ENCODE results near the gene SKOR2.

SKOR2 gene

DNA sequence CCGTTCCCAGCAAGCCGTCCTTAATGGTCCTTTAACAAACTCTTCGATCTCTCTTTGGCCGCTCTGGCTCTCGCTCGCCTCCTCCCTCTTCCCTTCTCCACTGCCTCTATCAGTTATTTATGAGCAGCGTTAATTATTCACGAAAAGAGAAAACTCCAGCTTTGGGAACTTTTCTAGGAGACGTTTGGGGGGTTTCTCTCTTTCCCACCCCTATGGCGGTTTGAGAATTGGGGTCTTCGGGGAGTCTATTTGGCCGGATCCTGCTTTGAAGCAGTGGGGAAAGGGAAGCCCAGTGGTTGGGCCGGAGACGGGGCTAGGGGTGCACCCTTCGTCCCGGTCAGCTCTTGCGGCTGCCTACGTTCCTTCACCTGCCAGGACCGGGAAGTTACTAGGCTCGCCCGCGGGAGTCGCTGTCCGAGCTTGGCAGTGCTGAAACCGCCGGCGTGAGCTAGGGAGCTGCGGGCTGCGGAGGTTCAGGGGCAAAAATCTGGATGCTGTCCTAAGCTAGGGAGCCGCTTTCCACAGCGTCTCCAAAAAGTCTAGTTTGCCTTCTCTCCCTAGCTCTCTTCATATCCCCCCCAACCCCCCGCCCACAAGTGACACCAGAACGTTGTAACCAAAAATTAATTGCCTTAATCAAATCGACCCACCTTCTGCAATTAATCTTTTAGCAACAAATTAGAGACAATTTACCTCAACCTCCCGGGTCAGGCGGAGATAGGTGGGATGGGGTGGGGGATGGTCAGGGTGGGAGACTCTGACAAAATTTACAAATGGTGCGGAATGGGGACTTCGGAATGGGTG lies 8.9 kb upstream of the SKOR2 start:
- DNase-seq: no peak

GRCh38 chr18:47254341-47254939 lies 3.0 kb upstream of the SKOR2 start:
- no peak for DNase-seq

- DNase-seq: no peak
Observed at GRCh38 chr18:47253101-47253654, 1.7 kb upstream of the SKOR2 start.

GRCh38 chr18:47250391-47251046 lies 941 bp downstream of the SKOR2 start:
- DNase-seq: no peak

DNA sequence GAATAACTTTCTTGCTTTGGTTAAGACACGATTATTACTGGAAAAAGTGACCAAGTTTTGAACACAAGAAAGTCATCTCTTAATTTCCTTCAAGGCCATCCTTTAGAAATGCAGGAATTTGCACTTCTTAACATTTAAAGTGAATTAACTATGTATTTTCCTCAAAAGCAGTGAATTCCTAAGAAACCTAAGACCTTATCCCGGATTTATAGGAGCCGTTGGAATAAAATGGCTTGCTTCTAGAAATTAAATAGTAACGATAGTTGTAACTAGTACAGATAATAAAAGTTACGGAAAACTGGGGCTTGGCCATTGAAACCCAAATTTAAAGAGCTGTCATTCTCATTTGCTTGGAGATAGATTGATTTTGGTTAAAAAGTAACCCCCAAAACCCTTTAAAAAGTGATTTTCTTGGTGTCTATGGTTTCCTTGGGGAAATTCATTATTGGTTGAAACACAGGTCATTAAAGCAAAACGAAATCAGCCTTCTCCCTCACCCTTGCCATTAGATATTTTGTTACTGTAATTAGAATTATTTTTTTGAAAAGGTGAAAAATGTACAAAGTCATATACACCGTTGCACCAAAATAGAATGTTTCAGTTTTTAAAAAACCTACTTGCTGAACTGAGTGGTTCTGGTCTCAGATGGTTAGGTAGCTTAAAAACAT lies 2.0 kb downstream of the SKOR2 start:
- no peak for DNase-seq

DNA sequence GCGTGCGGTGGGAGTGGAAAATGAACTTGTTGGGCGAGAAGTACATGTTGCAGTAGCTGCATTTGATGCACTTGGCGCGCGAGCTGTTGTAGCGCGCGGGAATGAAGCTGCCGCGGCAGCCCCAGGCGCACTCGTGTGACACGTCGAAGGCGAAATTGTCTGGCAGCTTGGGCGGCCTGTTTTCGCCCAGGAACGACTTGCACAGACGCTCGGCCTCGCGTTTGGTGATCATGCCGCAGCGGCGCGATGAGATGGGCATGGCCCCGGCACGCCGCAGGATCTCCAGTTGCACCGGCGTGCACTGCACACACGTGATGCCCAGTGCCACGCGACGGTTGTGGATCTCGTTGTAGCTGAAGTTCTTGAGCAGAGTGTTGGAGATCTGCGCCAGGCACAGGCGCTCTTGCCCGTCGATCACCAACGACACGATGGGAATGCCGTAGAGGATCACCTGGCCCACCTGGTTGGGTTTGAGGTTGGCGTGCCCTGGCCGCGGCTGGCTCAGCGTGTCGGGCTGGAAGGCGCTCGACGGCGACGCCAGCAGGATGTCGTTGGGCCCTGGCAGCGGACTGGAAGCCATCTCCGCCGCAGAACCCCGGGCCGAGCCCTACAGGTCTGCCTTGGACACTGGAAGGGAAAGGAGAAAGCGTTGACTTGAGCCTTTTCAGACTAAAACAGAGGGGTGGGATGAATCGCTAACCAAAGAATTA lies 2.7 kb downstream of the SKOR2 start:
- no peak for DNase-seq

- DNase-seq: no peak
Observed at GRCh38 chr18:47248115-47248603, 3.3 kb downstream of the SKOR2 start.

- no peak for DNase-seq
Observed at GRCh38 chr18:47247416-47248114, 3.9 kb downstream of the SKOR2 start.

GRCh38 chr18:47247036-47247415 lies 4.4 kb downstream of the SKOR2 start:
- DNase-seq: no peak

DNA sequence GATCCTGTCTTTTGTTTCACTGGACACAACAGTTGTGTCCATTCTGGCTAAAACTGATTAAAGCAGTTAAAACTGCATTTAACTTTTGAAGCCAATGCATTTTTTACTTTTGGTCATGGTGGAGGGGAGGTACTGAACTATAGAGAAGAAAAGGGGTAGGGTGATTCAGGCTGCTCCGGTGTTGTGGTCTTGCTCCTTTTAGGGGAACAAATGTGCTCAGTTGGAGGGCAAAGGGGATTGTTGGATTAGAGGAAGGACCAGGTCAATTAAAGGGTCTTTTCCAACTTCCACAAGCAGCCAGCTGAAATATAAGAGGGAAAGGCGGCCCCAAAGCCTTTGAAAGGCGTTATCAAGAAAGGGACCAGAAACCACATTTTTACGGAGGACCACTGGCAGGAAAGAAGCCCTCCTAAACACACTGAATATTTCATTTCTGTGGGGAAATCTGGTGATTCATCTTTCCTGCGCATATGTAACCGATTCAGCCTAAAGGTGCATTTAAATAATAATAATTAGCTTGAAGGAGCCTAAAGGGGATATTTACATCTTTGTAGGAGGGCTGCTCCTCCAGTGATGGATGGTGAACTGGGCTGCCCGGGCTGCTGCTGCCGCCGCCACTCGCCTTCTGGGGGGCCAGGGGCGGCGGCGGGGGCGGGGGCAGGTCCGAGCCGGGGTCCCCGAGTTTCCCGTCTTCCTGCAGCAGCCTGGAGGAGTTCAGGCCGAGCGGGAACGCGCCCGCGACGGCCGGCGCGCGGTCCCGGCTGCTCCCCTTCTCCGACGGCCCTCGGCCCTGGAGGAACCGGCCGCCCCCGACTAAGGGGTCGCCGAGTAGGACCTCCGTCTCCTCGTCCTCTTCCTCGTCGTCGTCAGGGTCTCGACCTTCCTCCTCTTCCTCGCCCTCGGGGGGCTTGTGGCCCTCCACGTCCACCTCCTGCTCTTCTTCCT lies 5.2 kb downstream of the SKOR2 start:
- no peak for DNase-seq

DNA sequence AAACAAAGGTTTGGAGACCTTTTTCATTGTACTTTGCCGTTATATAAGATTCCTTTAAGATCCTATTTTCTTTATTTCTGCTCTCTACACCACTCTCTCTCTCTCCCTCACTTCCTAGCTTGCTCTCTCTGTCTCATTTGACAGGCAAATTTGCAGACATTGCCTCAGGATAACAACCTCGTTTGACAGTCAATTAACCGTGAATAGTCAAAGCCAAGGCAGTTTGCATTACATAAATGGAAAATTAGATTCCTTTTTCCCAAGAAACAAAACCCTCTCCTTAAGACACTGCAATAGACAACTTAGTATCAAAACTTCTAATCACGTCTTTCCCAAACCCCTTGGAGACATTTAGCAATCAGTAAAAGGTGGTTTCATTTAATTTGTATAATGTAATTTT lies 7.4 kb downstream of the SKOR2 start:
- no peak for DNase-seq

DNA sequence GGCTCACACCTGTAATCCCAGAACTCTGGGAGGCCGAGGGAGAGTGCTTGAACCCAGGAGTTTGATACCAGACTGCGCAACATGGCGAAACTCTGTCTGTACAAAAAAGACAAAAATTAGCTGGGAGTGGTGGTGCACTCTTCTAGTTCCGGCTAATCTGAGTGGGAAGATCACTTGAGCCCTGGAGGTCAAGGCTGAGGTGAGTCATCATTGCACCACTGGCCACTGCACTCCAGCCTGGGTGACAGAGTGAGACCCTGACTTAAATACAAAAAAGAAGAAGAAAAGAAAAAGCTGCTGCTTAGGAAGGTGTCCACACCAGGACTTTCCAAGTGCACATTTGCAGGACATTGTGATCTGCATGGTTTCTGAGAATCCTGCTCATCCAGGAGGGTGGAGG lies 16.4 kb downstream of the SKOR2 start:
- no peak for DNase-seq

GRCh38 chr18:47226660-47227059 lies 24.8 kb downstream of the SKOR2 start:
- DNase-seq: no peak

GRCh38 chr18:47215554-47216138 lies 35.8 kb downstream of the SKOR2 start:
- no peak for DNase-seq

DNA sequence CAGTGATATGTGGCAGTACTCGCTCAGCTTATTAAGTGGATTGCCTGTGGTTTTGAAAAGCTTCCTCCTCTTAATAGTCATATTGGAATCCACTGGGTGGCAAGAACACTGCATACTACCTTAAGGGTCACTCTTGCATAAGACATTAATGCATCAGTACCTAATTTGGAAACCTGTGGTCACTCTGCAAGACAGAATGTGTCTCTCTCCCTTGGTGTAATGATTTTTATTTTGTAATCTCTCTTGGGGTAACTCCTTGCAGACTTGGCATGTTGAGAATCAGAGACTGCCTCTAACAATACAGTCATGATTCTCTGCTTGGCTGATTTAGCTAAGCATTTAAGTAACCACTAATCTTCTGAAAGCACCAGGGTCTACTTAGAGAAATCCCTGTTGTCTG lies 42.3 kb downstream of the SKOR2 start:
- DNase-seq: no peak

GRCh38 chr18:47206945-47207637 lies 44.4 kb downstream of the SKOR2 start:
- DNase-seq: no peak

DNA sequence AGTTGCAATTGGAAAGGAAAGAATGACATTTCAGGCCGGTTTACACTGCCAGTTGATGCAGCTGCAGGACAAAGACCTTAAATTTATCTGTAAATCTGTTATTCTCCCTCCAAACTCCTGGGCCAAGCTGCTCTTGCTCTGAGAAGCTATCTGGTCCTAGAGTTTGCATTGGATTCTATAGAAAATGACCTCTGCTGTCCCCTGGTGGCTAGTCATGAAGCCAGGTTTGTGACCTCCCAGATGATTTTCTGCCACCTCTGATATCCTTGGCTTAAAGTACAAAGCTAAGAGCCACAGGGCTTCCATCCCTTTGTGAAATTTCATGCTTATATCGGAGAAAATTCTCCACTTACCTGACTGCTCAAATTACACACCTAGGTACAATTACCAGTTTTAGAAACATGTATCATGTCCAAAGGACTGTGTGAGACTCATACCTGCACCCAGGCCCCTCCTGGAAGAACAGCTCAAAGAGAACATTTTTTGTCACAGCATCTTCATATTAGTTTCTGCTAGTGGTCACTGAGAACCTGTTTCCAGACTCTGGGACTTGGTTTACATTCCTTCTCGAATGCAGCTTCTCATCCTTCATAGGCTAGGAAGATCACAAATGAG lies 46.4 kb downstream of the SKOR2 start:
- DNase-seq: peak; percentile 41

- DNase-seq: no peak
Observed at GRCh38 chr18:47203626-47204464, 47.6 kb downstream of the SKOR2 start.
